WTC11 (cell line): Measurements from ENCODE around the gene YAP1. TPM values are rescaled to one million over a fixed set of nuclear protein-coding genes. Genes with fewer than 3 reads are reported as not detected.

Experiments used
- ATAC-seq: fragments of 200-7000 bp; cut with Tn5 transposase; 2 replicates; pipeline ENCODE4 v1.10.0; 2021; ENCODE audit warnings: mild to moderate bottlenecking, moderate library complexity
- CTCF ChIA-PET: fragments of 300-600 bp; sonication (Branson Sonifier 250); formaldehyde crosslinking; loops from one replicate; lab custom pipeline; 2021; ENCODE audit warnings: antibody characterized with exemption; lab: Charles Lee
- POLR2A ChIA-PET: fragments of 350-600 bp; sonication (Branson Sonifier 250); formaldehyde crosslinking; loops from one replicate; lab custom pipeline; 2021; ENCODE audit warnings: antibody characterized with exemption; lab: Charles Lee
- DNase-seq: peaks from one replicate; pipeline ENCODE4 v3.0.0; 2021; ENCODE audit warnings: low spot score
- H3K27ac Mint-ChIP-seq: 2 replicates; pipeline ENCODE4 v1.8.0; 2021; ENCODE audit warnings: mixed read lengths
- H3K27me3 Mint-ChIP-seq: 2 replicates; pipeline ENCODE4 v1.8.0; 2021; ENCODE audit warnings: low read depth, mild to moderate bottlenecking, moderate library complexity, mixed read lengths
- H3K36me3 Mint-ChIP-seq: 2 replicates; pipeline ENCODE4 v1.8.0; 2021; ENCODE audit warnings: mixed read lengths
- H3K4me1 Mint-ChIP-seq: 2 replicates; pipeline ENCODE4 v1.8.0; 2022; ENCODE audit warnings: mixed read lengths
- H3K4me3 Mint-ChIP-seq: 2 replicates; pipeline ENCODE4 v1.8.0; 2021; ENCODE audit warnings: mild to moderate bottlenecking, moderate library complexity, mixed read lengths
- H3K9me3 Mint-ChIP-seq: 2 replicates; pipeline ENCODE4 v1.8.0; 2021; ENCODE audit warnings: mixed read lengths
- CBFB ChIP-seq: sonication (generic); formaldehyde crosslinking; IDR thresholded peaks from 2 replicates; pipeline ENCODE4 v1.8.1; 2022; ENCODE audit warnings: mild to moderate bottlenecking, low read depth, missing genetic modification reagents
- E2F1 ChIP-seq: sonication (generic); formaldehyde crosslinking; IDR thresholded peaks from 2 replicates; pipeline ENCODE4 v1.8.0; 2022; ENCODE audit warnings: mild to moderate bottlenecking, missing genetic modification reagents
- EMX1 ChIP-seq: fragments of 250-450 bp; sonication (Bioruptor Pico); IDR thresholded peaks from 2 replicates; pipeline ENCODE4 v1.8.0; 2021; ENCODE audit warnings: mild to moderate bottlenecking
- FOXJ3 ChIP-seq: sonication (generic); formaldehyde crosslinking; IDR thresholded peaks from 2 replicates; pipeline ENCODE4 v1.9.0; 2021; ENCODE audit warnings: missing genetic modification reagents, mild to moderate bottlenecking, borderline replicate concordance
- GRHL2 ChIP-seq: fragments of 250-450 bp; sonication (Bioruptor Pico); IDR thresholded peaks from 2 replicates; pipeline ENCODE4 v1.8.0; 2022; ENCODE audit warnings: mild to moderate bottlenecking, moderate library complexity; ENCODE audit not compliant: insufficient replicate concordance, severe bottlenecking
- OVOL2 ChIP-seq: fragments of 250-450 bp; sonication (Bioruptor Pico); IDR thresholded peaks from 2 replicates; pipeline ENCODE4 v1.9.0; 2021; ENCODE audit warnings: mild to moderate bottlenecking, borderline replicate concordance
- SOX15 ChIP-seq: fragments of 250-450 bp; sonication (Bioruptor Pico); IDR thresholded peaks from 2 replicates; pipeline ENCODE4 v1.9.0; 2021; ENCODE audit warnings: mild to moderate bottlenecking
- SP1 ChIP-seq: sonication (generic); formaldehyde crosslinking; conservative IDR thresholded peaks from 2 replicates; pipeline ENCODE4 v1.8.1; 2022; ENCODE audit warnings: missing genetic modification reagents
- TP53 ChIP-seq: sonication (generic); formaldehyde crosslinking; IDR thresholded peaks from 2 replicates; pipeline ENCODE4 v1.8.1; 2023; ENCODE audit warnings: mild to moderate bottlenecking, missing genetic modification reagents
- ZNF317 ChIP-seq: sonication (generic); formaldehyde crosslinking; IDR thresholded peaks from 2 replicates; pipeline ENCODE4 v1.8.1; 2023; ENCODE audit warnings: low read depth, mild to moderate bottlenecking, moderate library complexity, missing genetic modification reagents, borderline replicate concordance
- ZNF416 ChIP-seq: fragments of 250-450 bp; sonication (Bioruptor Pico); IDR thresholded peaks from 2 replicates; pipeline ENCODE4 v1.9.0; 2021; ENCODE audit warnings: mild to moderate bottlenecking, inconsistent platforms
- ZNF423 ChIP-seq: fragments of 250-450 bp; sonication (Bioruptor Pico); IDR thresholded peaks from 2 replicates; pipeline ENCODE4 v2.1.2; 2022; ENCODE audit warnings: mild to moderate bottlenecking, moderate library complexity
- total RNA-seq: library from RNA; stranded (reverse); gene quantifications from 3 replicates; pipeline ENCODE4 v1.2.3, GENCODE V29; 2021
- TF ChIP-seq, protein P1 (sequence below): sonication (generic); formaldehyde crosslinking; IDR thresholded peaks from 2 replicates; pipeline ENCODE4 v1.8.0; 2022; ENCODE audit warnings: missing genetic modification reagents
- TF ChIP-seq, protein P2 (sequence below): sonication (generic); formaldehyde crosslinking; IDR thresholded peaks from 2 replicates; pipeline ENCODE4 v1.8.0; 2022; ENCODE audit warnings: mild to moderate bottlenecking, missing genetic modification reagents
- TF ChIP-seq, protein P3 (sequence below): fragments of 250-450 bp; sonication (Bioruptor Pico); IDR thresholded peaks from 2 replicates; pipeline ENCODE4 v1.8.0; 2021; ENCODE audit warnings: mild to moderate bottlenecking
- TF ChIP-seq, protein P4 (sequence below): sonication (generic); formaldehyde crosslinking; IDR thresholded peaks from 2 replicates; pipeline ENCODE4 v1.8.0; 2023; ENCODE audit warnings: missing genetic modification reagents, mild to moderate bottlenecking, borderline replicate concordance

Gene YAP1
- total RNA-seq, 1 experiment from 2014 or later = 88.7 TPM

DNA sequence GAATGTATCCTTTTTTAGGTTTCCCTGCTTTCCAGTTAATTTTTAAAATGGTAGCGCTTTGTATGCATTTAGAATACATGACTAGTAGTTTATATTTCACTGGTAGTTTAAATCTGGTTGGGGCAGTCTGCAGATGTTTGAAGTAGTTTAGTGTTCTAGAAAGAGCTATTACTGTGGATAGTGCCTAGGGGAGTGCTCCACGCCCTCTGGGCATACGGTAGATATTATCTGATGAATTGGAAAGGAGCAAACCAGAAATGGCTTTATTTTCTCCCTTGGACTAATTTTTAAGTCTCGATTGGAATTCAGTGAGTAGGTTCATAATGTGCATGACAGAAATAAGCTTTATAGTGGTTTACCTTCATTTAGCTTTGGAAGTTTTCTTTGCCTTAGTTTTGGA, 120.7 kb downstream of the YAP1 start (continued):
- TF ChIP-seq OVOL2 = no peak
- TF ChIP-seq GRHL2 (CRISPR knock-in tag) = no peak
- no peak for TF ChIP-seq ZNF416 (CRISPR knock-in tag)
- TF ChIP-seq SP1 (CRISPR knock-in tag) = no peak
- TF ChIP-seq, all 79 proteins: peak for 0

DNA sequence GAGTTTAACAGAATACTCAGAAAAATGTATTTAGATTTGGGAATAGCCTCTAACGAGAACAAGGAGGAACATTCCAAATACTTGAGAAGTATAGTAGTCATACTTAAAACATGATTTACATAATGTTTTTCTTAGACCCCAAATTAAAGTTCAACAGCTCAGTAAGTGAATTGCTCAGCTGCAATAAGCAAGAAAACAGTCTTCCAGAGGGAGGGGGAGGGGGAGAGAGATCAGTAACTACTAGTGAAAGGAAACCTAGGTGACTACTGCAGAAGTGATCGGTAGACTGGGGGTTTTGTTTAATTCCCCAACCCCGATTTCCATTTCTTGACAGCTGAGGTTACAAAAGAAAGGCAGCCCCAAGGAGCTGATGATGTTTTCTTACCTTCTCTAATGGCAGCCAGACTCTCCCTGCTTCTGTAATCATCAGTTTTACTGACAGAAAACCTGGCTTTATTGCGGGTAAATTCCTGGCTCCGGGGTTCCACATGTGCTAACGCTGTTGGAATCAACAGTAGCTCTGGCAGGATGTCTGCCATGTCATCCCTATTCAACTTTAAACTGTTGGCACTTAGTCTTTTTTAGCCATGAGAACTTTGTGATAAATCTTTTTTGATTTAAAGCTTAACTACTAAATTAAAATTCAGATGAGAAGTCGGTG, 124.7 kb downstream of the YAP1 start:
- Mint-ChIP-seq H3K27ac (peak overlapping the region; percentile 82), H3K27me3 (no peaks in the 10 kb centered on the region), H3K4me1 (peaks cover 30% of the 10 kb centered on the region), H3K4me3 (0 out of 2 replicates have a peak overlapping the region, but pooled peaks have one; percentile 5), H3K36me3 (peaks cover 6% of the 10 kb centered on the region), H3K9me3 (no peaks in the 10 kb centered on the region)
- ATAC-seq (peak; percentile 72), DNase-seq (no peak)
- CTCF ChIA-PET = interaction anchor here (0.9 to 3.6 kb wide), 4 partner anchors 20 to 379 kb away, joined by 4 to 24 read pairs (median 10); no protein-coding TSS in a partner anchor
- TF ChIP-seq GRHL2 (CRISPR knock-in tag) (no peak), ZNF317 (CRISPR knock-in tag) (peak; percentile 35; the same call in 1 of the 2 replicates)
- TF ChIP-seq, protein P1, sequence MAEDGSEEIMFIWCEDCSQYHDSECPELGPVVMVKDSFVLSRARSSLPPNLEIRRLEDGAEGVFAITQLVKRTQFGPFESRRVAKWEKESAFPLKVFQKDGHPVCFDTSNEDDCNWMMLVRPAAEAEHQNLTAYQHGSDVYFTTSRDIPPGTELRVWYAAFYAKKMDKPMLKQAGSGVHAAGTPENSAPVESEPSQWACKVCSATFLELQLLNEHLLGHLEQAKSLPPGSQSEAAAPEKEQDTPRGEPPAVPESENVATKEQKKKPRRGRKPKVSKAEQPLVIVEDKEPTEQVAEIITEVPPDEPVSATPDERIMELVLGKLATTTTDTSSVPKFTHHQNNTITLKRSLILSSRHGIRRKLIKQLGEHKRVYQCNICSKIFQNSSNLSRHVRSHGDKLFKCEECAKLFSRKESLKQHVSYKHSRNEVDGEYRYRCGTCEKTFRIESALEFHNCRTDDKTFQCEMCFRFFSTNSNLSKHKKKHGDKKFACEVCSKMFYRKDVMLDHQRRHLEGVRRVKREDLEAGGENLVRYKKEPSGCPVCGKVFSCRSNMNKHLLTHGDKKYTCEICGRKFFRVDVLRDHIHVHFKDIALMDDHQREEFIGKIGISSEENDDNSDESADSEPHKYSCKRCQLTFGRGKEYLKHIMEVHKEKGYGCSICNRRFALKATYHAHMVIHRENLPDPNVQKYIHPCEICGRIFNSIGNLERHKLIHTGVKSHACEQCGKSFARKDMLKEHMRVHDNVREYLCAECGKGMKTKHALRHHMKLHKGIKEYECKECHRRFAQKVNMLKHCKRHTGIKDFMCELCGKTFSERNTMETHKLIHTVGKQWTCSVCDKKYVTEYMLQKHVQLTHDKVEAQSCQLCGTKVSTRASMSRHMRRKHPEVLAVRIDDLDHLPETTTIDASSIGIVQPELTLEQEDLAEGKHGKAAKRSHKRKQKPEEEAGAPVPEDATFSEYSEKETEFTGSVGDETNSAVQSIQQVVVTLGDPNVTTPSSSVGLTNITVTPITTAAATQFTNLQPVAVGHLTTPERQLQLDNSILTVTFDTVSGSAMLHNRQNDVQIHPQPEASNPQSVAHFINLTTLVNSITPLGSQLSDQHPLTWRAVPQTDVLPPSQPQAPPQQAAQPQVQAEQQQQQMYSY (CRISPR knock-in tag) = no peak
- POLR2A ChIA-PET = interaction anchor here (0.6 kb wide), 1 partner anchor 8 kb away, joined by 5 read pairs; no protein-coding TSS in a partner anchor

DNA sequence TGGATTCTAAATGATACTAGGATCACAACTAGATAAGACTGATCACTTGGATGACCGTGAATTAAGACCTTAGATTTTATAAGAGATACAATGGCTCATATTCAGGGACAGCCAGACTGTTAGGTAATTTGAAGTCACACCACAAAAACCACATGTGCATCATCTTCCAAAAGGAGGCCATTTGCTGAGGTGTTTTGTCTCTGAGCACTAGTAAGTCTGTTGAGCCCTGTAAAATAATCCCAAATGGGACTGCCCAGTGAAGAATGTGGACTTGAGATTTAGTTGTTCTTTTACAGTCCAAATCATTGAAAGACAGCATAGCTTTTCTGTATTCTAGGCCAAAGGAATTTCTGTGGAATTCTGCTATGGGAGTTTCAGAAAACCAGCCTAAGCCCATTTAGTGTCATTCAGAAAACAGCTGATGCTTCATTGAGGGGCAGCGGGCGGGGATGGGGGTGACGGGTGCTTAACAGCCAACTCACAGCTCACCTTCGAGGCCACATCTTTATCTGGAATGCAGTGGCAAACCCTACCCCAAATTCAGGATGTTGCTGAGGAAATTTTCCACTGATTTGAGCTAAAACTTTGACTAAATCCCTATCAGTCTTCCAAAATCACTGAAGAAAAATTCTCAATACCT, 127.0 kb downstream of the YAP1 start:
- no peak for TF ChIP-seq TP53 (CRISPR knock-in tag)
- TF ChIP-seq, protein P2, sequence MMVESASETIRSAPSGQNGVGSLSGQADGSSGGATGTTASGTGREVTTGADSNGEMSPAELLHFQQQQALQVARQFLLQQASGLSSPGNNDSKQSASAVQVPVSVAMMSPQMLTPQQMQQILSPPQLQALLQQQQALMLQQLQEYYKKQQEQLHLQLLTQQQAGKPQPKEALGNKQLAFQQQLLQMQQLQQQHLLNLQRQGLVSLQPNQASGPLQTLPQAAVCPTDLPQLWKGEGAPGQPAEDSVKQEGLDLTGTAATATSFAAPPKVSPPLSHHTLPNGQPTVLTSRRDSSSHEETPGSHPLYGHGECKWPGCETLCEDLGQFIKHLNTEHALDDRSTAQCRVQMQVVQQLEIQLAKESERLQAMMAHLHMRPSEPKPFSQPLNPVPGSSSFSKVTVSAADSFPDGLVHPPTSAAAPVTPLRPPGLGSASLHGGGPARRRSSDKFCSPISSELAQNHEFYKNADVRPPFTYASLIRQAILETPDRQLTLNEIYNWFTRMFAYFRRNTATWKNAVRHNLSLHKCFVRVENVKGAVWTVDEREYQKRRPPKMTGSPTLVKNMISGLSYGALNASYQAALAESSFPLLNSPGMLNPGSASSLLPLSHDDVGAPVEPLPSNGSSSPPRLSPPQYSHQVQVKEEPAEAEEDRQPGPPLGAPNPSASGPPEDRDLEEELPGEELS (CRISPR knock-in tag) = no peak
- no peak for TF ChIP-seq SOX15
- no peak for TF ChIP-seq FOXJ3 (CRISPR knock-in tag)
- TF ChIP-seq CBFB (CRISPR knock-in tag) = no peak
- TF ChIP-seq E2F1 (CRISPR knock-in tag) = no peak
- no peak for TF ChIP-seq EMX1 (CRISPR knock-in tag)
- TF ChIP-seq, protein P3, sequence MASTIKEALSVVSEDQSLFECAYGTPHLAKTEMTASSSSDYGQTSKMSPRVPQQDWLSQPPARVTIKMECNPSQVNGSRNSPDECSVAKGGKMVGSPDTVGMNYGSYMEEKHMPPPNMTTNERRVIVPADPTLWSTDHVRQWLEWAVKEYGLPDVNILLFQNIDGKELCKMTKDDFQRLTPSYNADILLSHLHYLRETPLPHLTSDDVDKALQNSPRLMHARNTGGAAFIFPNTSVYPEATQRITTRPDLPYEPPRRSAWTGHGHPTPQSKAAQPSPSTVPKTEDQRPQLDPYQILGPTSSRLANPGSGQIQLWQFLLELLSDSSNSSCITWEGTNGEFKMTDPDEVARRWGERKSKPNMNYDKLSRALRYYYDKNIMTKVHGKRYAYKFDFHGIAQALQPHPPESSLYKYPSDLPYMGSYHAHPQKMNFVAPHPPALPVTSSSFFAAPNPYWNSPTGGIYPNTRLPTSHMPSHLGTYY (CRISPR knock-in tag) = no peak
- TF ChIP-seq ZNF423 (CRISPR knock-in tag) = no peak
- TF ChIP-seq, protein P4, sequence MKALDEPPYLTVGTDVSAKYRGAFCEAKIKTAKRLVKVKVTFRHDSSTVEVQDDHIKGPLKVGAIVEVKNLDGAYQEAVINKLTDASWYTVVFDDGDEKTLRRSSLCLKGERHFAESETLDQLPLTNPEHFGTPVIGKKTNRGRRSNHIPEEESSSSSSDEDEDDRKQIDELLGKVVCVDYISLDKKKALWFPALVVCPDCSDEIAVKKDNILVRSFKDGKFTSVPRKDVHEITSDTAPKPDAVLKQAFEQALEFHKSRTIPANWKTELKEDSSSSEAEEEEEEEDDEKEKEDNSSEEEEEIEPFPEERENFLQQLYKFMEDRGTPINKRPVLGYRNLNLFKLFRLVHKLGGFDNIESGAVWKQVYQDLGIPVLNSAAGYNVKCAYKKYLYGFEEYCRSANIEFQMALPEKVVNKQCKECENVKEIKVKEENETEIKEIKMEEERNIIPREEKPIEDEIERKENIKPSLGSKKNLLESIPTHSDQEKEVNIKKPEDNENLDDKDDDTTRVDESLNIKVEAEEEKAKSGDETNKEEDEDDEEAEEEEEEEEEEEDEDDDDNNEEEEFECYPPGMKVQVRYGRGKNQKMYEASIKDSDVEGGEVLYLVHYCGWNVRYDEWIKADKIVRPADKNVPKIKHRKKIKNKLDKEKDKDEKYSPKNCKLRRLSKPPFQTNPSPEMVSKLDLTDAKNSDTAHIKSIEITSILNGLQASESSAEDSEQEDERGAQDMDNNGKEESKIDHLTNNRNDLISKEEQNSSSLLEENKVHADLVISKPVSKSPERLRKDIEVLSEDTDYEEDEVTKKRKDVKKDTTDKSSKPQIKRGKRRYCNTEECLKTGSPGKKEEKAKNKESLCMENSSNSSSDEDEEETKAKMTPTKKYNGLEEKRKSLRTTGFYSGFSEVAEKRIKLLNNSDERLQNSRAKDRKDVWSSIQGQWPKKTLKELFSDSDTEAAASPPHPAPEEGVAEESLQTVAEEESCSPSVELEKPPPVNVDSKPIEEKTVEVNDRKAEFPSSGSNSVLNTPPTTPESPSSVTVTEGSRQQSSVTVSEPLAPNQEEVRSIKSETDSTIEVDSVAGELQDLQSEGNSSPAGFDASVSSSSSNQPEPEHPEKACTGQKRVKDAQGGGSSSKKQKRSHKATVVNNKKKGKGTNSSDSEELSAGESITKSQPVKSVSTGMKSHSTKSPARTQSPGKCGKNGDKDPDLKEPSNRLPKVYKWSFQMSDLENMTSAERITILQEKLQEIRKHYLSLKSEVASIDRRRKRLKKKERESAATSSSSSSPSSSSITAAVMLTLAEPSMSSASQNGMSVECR (CRISPR knock-in tag) = no peak
- no peaks in the 10 kb centered on the region for H3K9me3 Mint-ChIP-seq
- no peak overlapping the region for H3K27ac Mint-ChIP-seq
- H3K4me3 Mint-ChIP-seq = no peak overlapping the region
- ATAC-seq (no peak), DNase-seq (no peak)
- peaks cover 3% of the 10 kb centered on the region; the same call in 1 of the 2 replicates for H3K36me3 Mint-ChIP-seq
- ChIA-PET POLR2A (no interaction called here), CTCF (interaction anchor here (3.1 to 3.6 kb wide), 2 partner anchors 18 to 32 kb away, joined by 16 to 24 read pairs; no protein-coding TSS in a partner anchor)
- H3K27me3 Mint-ChIP-seq = no peaks in the 10 kb centered on the region
- peaks cover 34% of the 10 kb centered on the region for H3K4me1 Mint-ChIP-seq
